Stimulated activated CD4-positive, alpha-beta T cell treated with anti-CD3 and anti-CD28 coated beads, Interleukin-1b, Interleukin-23, amount 100 ng/mL, for 48 hours (primary cell): ENCODE measurements around the gene MUC5AC.
A peak's percentile ranks its signal among the peaks of the same experiment; 100 is the strongest.

Experiments
- DNase-seq: peaks from one replicate; pipeline ENCODE4 v3.0.0-alpha.2; 2020

MUC5AC gene

GRCh38 chr11:1121331-1121812, 36.4 kb upstream of the MUC5AC start:
- DNase-seq, result no peak

- no peak for DNase-seq
Measured at GRCh38 chr11:1121813-1122663, 35.7 kb upstream of the MUC5AC start.

- no peak for DNase-seq
Measured at GRCh38 chr11:1122664-1123002, 35.1 kb upstream of the MUC5AC start.

- DNase-seq, result no peak
Measured at GRCh38 chr11:1123970-1124369, 33.8 kb upstream of the MUC5AC start.

- no peak for DNase-seq
Measured at GRCh38 chr11:1125803-1126202, 31.9 kb upstream of the MUC5AC start.

GRCh38 chr11:1126491-1126926, 31.2 kb upstream of the MUC5AC start:
- no peak for DNase-seq

- no peak for DNase-seq
Measured at GRCh38 chr11:1126935-1127663, 30.7 kb upstream of the MUC5AC start.

- DNase-seq, result no peak
Measured at GRCh38 chr11:1127664-1128162, 30.0 kb upstream of the MUC5AC start.

- no peak for DNase-seq
Measured at GRCh38 chr11:1128311-1129142, 29.2 kb upstream of the MUC5AC start.

GRCh38 chr11:1129143-1129610, 28.6 kb upstream of the MUC5AC start:
- no peak for DNase-seq

GRCh38 chr11:1129611-1130160, 28.1 kb upstream of the MUC5AC start:
- no peak for DNase-seq

GRCh38 chr11:1130276-1131032, 27.3 kb upstream of the MUC5AC start:
- DNase-seq, result no peak

GRCh38 chr11:1131033-1131911, 26.5 kb upstream of the MUC5AC start:
- no peak for DNase-seq

GRCh38 chr11:1134848-1135445, 22.8 kb upstream of the MUC5AC start:
- no peak for DNase-seq

GRCh38 chr11:1138097-1138496, 19.7 kb upstream of the MUC5AC start:
- peak; percentile 53 for DNase-seq

- peak; percentile 1 for DNase-seq
Measured at GRCh38 chr11:1139441-1140083, 18.2 kb upstream of the MUC5AC start.

GRCh38 chr11:1140642-1141490, 16.9 kb upstream of the MUC5AC start:
- DNase-seq, result no peak

- DNase-seq, result no peak
Measured at GRCh38 chr11:1146365-1146764, 11.4 kb upstream of the MUC5AC start.

- no peak for DNase-seq
Measured at GRCh38 chr11:1147792-1148191, 10.0 kb upstream of the MUC5AC start.
